GM12874 (cell line): ENCODE measurements around the gene ADAM12.

Experiments
- CTCF ChIP-seq: IDR thresholded peaks from 2 replicates; pipeline ENCODE4 v1.5.1; 2011; ENCODE audit warnings: low read depth, mild to moderate bottlenecking, control low read depth, low read length, moderate library complexity; ENCODE audit not compliant: insufficient read depth

Gene ADAM12

DNA sequence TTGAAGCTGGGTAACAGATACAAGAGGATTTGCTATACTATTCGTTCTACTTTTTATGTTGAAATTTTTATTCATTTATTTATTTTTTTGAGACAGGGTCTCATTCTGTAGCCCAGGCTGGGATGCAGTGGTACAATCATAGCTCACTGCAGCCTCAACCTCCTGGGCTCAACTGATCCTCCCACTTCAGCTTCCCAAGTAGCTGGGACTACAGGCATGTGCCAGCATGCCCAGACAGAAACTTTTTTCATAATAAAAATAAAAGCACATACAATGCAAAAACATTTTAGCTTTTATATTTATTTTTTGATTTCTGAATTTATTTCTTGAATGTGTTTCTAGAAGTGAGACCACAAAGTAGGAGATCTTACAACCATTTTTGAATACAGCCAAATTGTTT is 420.7 kb downstream of the ADAM12 start:
- no peak for TF ChIP-seq CTCF

- TF ChIP-seq CTCF = no peak
These were observed 423.7 kb downstream of the ADAM12 start for GRCh38 chr10:125964558-125964957.
